ENCODE data around the gene NEGR1.

NEGR1 gene

DNA sequence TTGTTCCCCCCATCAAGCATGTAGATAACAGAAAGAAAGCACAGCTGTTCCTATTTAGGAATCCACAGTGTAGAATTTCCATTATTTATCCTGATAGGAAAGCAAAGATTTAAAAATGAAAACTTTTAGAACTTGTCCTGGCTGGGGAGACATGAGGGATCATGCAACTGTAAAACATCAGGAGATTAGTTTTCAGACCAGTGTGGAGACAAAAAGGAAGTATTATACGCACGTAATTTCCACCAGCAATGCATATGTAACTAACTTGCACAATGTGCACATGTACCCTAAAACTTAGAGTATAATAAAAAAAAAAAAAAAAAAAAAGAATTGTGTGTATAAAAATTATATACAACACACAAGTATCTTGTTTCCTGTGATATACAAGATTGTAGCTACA lies 172.4 kb downstream of the NEGR1 start:
- no peak overlapping the region for H3K27ac Mint-ChIP-seq
- H3K4me1 Mint-ChIP-seq, result no peaks in the 10 kb centered on the region
- no peak overlapping the region for H3K4me3 Mint-ChIP-seq
- no peaks in the 10 kb centered on the region for H3K36me3 Mint-ChIP-seq
- no peaks in the 10 kb centered on the region for H3K27me3 Mint-ChIP-seq
- H3K9me3 Mint-ChIP-seq, result no peaks in the 10 kb centered on the region

DNA sequence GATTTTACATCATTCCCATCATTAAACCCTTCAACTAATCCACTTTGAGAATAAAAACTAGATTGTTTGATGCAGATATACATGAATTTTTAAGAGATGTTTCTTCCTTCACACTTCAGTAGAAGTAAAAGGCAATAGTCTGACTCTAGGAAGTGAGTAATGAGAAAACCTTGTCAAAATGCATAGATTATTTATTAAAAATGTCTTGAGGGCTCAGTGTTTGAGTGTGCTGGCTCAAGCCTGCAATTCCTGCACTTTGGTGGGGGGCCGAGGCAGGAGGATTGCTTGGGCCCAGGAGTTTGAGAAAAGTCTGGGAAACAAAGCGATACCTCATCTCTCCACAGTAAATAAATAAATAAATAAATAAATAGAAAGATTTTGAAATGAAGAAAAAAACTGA lies 177.1 kb downstream of the NEGR1 start:
- Mint-ChIP-seq H3K27ac (no peak overlapping the region), H3K9me3 (no peaks in the 10 kb centered on the region), H3K4me1 (no peaks in the 10 kb centered on the region), H3K36me3 (no peaks in the 10 kb centered on the region), H3K4me3 (no peak overlapping the region), H3K27me3 (no peaks in the 10 kb centered on the region)

DNA sequence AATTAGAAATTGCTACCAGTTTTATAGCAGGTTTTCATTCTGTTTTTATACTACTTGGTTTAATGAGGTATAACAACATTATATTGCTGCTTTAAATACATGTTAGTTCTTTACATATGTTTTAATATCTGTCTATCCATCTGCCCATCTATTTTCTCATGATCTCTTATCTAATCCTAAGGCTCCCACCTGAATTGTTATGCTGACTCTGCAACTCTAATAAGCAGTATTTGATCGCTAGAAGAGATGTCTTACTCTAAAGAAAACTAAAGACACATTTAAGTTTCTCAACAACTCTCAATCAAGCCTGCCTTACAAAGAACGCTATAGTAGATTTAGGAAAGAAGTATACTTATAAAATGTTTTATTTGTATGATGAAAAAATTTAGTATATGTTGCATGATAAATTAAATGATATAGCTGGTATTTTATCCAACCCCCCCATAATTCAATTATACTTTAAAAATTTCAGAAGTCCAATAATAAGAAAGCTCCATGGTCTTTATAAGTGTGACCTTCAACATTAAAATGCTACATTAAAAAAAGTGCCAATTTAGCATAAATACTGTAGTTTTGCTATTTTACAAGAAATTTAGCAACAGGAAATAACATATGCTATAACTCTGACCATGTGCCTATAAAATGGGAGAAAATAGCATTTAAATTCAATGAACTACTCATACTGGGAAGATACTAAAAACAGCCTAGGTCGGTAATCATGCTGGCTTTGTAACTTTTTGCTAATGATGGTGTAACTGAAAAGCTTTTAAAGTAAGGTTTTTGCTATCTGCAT lies 180.3 kb downstream of the NEGR1 start:
- Mint-ChIP-seq H3K36me3 (no peaks in the 10 kb centered on the region), H3K27ac (no peak overlapping the region), H3K4me3 (no peak overlapping the region), H3K4me1 (no peaks in the 10 kb centered on the region), H3K9me3 (no peaks in the 10 kb centered on the region), H3K27me3 (no peaks in the 10 kb centered on the region)

DNA sequence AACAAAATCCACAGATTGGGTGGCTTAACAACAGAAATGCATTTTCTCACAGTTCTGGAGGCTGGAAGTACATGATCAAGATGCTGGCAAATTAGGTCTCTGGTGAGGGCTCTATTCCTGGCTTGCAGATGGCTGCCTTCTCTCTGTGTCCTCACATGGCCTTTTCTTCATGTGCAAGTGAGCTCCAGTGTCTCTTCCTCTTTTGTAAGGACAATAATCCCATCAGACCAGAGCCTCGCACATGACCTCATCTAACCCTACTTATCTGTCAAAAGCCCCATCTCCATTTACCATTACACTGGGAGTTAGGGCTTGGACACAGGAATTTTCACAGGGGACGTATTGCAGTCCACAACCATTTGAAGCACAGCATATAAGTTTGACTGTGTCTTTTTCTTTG lies 181.6 kb downstream of the NEGR1 start:
- Mint-ChIP-seq H3K36me3 (no peaks in the 10 kb centered on the region), H3K4me1 (no peaks in the 10 kb centered on the region), H3K27ac (no peak overlapping the region), H3K27me3 (no peaks in the 10 kb centered on the region), H3K4me3 (no peak overlapping the region), H3K9me3 (no peaks in the 10 kb centered on the region)

DNA sequence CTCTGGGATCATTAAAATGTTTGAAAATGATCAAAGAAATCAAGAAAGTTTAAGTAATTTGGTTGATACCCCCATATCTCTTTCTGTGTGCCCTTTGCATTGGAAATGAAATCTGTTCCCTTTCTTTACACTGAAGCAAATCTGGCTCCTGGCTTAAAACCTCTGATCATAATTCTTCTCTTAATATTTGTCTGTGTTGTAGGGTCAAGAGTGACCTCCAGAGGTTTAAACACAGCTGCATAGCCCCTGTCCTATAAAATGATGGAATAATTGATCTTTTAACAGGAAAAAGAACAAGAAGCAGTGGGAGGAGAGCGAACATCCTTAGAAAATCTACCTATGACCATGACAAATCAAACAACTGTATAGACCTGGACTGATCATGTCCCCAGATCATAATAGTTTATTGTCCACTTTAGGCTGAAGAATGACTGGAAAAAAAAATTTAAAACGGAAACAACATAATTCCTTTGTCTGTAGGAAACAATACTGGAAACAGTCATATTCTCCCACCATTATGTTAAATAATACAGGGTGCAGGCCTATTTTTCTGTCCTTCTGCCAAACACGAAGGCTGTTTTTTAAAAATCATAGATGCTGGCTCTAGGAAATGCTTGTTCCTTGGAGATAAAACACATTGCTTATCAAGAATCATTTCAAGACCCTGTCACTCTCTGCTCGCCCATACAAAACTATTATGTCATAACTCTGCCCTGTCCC lies 184.3 kb downstream of the NEGR1 start:
- Mint-ChIP-seq H3K9me3 (no peaks in the 10 kb centered on the region), H3K36me3 (no peaks in the 10 kb centered on the region), H3K27me3 (no peaks in the 10 kb centered on the region), H3K27ac (no peak overlapping the region), H3K4me3 (no peak overlapping the region), H3K4me1 (no peaks in the 10 kb centered on the region)

DNA sequence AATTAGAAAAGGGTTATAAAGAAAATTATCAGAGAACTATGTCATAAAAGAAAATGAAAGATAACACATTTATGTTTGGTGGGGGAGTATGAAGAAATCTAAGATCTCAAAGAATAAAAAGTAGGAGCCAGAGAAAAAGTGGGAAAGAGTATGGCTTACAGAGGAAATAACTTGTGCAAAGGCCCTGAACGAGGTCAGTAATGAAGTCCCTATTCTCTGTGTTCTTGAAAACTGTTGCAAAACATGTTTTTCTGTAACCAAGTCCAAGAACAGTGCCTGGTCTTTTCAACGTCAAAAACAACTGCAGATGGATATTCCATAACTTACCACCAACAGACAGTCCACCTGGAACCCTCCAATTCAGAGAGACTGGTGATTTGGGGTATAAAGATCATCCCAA lies 188.1 kb downstream of the NEGR1 start:
- H3K27me3 Mint-ChIP-seq, result no peaks in the 10 kb centered on the region
- no peaks in the 10 kb centered on the region for H3K36me3 Mint-ChIP-seq
- no peak overlapping the region for H3K27ac Mint-ChIP-seq
- no peaks in the 10 kb centered on the region for H3K4me1 Mint-ChIP-seq
- H3K9me3 Mint-ChIP-seq, result no peaks in the 10 kb centered on the region
- no peak overlapping the region for H3K4me3 Mint-ChIP-seq

DNA sequence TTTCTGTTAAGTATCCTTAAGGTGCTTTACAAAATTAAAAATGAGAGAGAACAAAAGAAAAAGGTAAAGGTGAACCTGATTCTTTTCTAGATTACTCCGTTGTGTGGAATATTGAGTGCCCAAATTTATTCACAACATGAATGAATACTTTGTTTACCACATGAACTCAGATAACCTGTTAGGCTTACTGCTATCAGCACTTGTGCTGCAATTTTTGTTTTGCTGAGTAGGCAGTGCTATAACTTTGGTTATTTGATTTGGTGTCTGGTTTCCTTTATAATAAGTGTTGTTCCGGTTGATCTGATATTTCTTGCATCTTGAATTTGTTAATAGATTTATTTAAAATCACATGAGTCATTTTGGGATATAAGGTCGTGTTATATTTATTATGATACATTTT lies 195.9 kb downstream of the NEGR1 start:
- no peaks in the 10 kb centered on the region for H3K27me3 Mint-ChIP-seq
- H3K36me3 Mint-ChIP-seq, result no peaks in the 10 kb centered on the region
- no peaks in the 10 kb centered on the region for H3K4me1 Mint-ChIP-seq
- no peak overlapping the region for H3K4me3 Mint-ChIP-seq
- H3K9me3 Mint-ChIP-seq, result no peaks in the 10 kb centered on the region
- H3K27ac Mint-ChIP-seq, result no peak overlapping the region

DNA sequence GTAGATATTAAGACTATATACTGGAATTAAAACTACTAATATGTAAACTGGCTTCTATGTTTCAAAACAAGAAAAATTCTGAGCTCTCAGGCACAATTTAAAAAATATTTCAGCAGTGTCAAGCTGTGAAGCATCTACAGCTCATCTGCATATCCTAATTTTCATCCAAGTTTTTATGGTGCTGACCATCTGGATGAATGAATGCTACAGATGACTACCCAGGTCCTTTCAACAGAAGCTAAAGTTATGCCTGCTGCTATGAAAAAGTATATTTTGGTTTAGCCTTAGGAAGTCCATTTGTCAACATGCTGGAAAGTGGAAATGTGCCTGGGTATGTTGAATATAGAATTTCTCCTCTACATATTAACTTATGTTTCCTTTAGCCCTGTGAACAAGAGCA lies 206.9 kb downstream of the NEGR1 start:
- Mint-ChIP-seq H3K27me3 (no peaks in the 10 kb centered on the region), H3K27ac (no peak overlapping the region), H3K4me1 (no peaks in the 10 kb centered on the region), H3K4me3 (no peak overlapping the region), H3K36me3 (no peaks in the 10 kb centered on the region), H3K9me3 (peaks cover 8% of the 10 kb centered on the region)

DNA sequence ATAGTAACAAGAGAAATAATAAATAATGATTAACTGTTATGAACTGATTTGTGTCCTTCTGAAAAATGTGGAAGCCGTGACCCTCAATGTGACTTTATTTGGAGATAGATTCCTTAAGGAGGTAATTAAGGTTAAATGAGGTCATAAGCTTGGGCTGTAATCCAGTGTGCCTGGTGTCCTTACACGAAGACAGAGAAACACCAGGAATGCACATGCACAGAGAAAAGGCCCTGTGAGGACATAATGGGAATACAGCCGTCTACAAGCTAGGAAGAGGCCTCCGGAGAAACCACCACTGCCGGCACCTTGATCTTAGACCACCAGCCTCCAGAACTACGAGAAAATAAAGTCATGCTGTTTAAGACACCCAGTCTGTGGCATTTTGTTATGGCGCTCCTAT lies 215.9 kb downstream of the NEGR1 start:
- H3K36me3 Mint-ChIP-seq, result no peaks in the 10 kb centered on the region
- peaks cover under 1% of the 10 kb centered on the region for H3K9me3 Mint-ChIP-seq
- H3K27me3 Mint-ChIP-seq, result no peaks in the 10 kb centered on the region
- no peak overlapping the region for H3K27ac Mint-ChIP-seq
- no peaks in the 10 kb centered on the region for H3K4me1 Mint-ChIP-seq
- no peak overlapping the region for H3K4me3 Mint-ChIP-seq

DNA sequence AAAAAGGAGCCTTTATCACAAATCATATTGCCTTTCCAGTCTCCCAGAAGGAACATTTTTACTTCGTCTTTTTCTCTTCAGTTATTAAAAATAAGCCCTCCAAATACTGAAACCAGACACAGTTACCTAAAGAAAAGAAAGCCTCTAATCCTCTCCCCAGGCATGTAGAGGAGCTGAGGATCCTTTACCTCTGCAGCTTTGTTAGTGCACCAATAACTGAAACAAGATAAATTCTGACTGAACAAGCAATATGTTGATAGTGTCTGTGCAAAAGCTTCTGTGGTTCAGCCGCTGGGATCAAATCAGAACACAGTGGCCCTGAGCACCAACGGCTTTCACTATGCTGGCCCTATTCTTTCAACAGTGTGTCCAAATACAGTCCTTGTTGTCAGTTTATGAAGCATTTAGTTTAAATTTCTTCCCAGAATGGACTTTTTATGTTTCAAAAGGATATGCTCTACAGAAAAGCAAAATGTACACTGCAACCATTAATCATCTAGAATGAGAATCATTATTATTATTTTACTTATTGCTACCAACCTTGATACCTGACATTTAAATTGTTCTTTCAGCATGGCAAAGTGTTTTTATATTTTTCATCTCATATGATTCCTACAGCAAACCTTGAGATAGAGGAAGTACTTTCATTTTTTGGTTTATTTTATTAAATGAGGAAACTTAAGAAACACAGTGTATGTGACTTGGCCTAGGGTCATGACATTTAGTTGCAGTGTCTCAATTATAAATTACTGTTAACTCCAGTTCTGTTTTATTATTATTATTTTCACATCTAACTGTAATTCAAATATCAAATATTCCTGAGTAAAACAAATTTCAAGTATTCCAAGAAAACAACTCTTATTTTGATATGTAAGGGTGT lies 217.9 kb downstream of the NEGR1 start:
- no peaks in the 10 kb centered on the region for H3K36me3 Mint-ChIP-seq
- H3K9me3 Mint-ChIP-seq, result no peaks in the 10 kb centered on the region
- no peak overlapping the region for H3K27ac Mint-ChIP-seq
- H3K27me3 Mint-ChIP-seq, result no peaks in the 10 kb centered on the region
- H3K4me1 Mint-ChIP-seq, result no peaks in the 10 kb centered on the region
- no peak overlapping the region for H3K4me3 Mint-ChIP-seq

DNA sequence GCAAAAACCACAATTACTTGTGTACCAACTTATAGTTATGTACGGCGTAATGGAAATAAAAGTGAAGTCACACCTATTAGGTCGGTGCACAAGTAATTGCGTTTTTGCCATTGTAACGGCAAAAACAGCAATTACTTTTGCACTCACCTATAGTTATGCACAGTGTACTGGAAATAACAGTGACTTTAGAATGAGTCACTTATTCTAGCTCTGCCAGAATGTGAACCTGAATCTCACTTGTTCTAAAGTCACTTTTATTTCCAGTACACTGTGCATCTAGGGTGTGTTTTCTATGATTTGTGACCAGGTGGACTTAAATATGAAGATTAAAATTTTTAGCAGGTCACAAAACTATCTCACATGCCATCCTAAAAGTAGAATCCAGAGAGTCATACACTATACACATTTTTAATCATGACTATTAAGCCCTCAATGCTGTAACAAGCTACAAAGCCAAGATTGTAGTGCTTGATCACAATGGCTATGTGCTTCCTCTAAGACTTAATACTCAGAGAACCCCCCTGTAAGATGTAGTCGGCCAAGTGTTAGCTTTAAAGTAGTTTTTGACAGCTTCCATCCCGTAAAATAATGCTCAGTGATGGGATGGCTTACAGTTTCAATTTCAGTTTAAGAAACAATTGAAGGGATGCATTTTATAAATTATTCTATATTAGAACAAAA lies 218.8 kb downstream of the NEGR1 start:
- Mint-ChIP-seq H3K27ac (no peak overlapping the region), H3K27me3 (no peaks in the 10 kb centered on the region), H3K36me3 (no peaks in the 10 kb centered on the region), H3K4me1 (no peaks in the 10 kb centered on the region), H3K9me3 (no peaks in the 10 kb centered on the region), H3K4me3 (no peak overlapping the region)

DNA sequence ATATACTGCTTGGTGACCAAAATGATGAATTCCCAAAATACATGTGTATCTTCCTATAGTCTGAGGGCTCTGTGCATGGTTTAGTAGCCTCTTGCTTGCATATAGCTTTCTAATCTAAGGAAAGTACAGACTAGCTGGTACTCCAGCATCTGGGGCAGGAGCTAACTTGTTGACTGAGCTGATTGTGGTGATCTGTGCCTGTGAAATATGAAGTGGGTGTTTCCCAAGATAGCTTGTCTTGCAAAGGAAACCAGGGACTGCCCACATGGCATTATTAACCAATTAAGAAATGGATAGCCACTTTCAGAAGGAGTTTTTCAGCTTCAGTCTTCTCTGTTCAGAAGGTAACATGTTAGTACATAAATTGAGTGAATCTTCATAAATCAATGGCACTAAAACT lies 219.8 kb downstream of the NEGR1 start:
- no peaks in the 10 kb centered on the region for H3K36me3 Mint-ChIP-seq
- H3K4me1 Mint-ChIP-seq, result no peaks in the 10 kb centered on the region
- H3K27me3 Mint-ChIP-seq, result no peaks in the 10 kb centered on the region
- H3K4me3 Mint-ChIP-seq, result no peak overlapping the region
- no peaks in the 10 kb centered on the region for H3K9me3 Mint-ChIP-seq
- no peak overlapping the region for H3K27ac Mint-ChIP-seq

DNA sequence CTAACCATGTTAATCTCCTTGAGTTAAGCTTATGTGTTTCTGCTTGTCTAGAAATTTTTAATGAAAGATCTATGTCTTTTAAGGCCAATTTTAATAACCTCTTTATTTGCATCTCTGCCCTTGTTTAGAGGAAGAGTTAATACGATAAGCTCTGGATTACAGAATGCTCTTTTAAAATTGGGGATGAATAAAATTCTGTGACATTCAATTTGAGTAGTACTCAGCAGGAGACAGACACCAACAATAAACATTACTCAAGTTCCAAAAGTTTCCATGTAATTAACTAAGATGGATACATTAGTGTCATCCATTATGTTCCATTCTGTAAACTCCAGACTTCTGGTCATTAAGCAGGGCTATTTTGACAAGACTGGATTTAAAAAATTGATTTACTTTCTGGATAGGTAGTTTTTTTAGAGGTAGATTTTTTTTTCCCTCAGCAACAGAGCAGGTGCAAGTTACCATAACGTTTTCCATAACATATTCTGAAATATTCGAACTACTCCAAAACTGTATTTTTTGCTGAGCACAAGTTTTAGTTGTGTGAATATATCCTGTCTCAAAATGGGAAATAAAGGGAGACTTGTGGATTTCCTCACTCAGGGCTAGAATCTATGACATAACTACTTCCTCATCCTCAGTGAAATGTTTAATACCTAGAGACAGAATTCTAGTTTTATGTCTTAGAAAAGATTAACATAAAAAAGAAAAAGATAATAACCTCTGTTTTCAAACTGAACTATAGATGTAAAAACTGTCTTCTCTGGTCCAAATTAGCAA lies 221.7 kb downstream of the NEGR1 start:
- H3K36me3 Mint-ChIP-seq, result no peaks in the 10 kb centered on the region
- no peak overlapping the region for H3K27ac Mint-ChIP-seq
- H3K4me1 Mint-ChIP-seq, result no peaks in the 10 kb centered on the region
- H3K4me3 Mint-ChIP-seq, result no peak overlapping the region
- no peaks in the 10 kb centered on the region for H3K27me3 Mint-ChIP-seq
- no peaks in the 10 kb centered on the region for H3K9me3 Mint-ChIP-seq

DNA sequence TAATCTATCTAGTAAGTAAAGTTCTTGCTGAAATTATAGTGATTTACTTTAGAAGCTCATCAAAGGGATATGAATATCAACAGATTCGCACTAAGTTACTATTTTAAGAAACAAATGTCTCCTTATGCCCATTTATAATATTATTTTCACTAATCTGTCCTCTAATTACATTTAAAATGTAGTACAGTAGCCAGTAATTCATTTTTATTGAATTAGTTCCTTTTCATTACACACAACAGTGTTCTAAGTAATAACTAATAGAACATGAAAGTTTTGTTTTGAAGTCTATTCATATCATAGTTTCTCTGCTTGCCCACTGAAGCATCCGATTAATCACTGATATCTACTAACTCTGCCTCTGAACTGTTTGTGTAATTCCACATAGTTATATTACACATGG lies 225.8 kb downstream of the NEGR1 start:
- Mint-ChIP-seq H3K36me3 (no peaks in the 10 kb centered on the region), H3K4me1 (no peaks in the 10 kb centered on the region), H3K4me3 (no peak overlapping the region), H3K27ac (no peak overlapping the region), H3K27me3 (no peaks in the 10 kb centered on the region), H3K9me3 (no peaks in the 10 kb centered on the region)

DNA sequence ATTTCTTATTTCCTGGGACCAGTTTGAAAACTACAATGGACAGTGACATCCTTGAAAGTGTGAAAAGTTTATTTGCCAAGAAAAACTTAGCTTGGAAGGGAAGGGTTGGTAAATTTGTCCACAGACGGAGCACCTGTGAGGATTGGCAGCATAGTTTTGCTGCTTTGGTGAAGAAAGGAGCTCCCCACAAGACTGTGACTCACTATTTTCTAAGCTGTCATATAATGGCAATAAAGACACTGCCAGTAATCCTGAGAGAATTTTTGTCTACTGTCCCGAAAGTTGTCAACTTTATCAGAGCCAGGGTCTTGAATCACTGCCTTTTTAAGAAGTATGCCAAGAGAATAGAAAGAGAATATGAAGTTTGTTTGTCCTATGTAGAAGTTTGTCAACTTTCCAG lies 230.8 kb downstream of the NEGR1 start:
- no peaks in the 10 kb centered on the region for H3K4me1 Mint-ChIP-seq
- no peak overlapping the region for H3K27ac Mint-ChIP-seq
- no peaks in the 10 kb centered on the region for H3K27me3 Mint-ChIP-seq
- H3K9me3 Mint-ChIP-seq, result no peaks in the 10 kb centered on the region
- no peak overlapping the region for H3K4me3 Mint-ChIP-seq
- H3K36me3 Mint-ChIP-seq, result no peaks in the 10 kb centered on the region
